Smooth muscle cell (in vitro differentiated cells): ENCODE measurements around the gene FAM20B. TPM values are rescaled to one million over a fixed set of nuclear protein-coding genes. Genes with fewer than 3 reads are reported as not detected.

Experiments
- DNase-seq: peaks from one replicate; lab custom pipeline; 2025; ENCODE audit not compliant: unreplicated experiment; lab: John Stamatoyannopoulos, UW
- H2AFZ ChIP-seq: fragments of 200-600 bp; sonication (generic); 2 replicates; pipeline ENCODE4 v1.6.0; 2016; ENCODE audit warnings: antibody characterized with exemption, low read depth, mild to moderate bottlenecking
- H3F3A ChIP-seq: fragments of 200-600 bp; sonication (generic); 2 replicates; pipeline ENCODE4 v1.6.0; 2017; ENCODE audit warnings: antibody characterized with exemption, low read depth
- H3K27ac ChIP-seq: fragments of 200-600 bp; sonication (generic); 2 replicates; pipeline ENCODE4 v1.5.1; 2016; ENCODE audit warnings: low read depth, mild to moderate bottlenecking
- H3K27me3 ChIP-seq: fragments of 200-600 bp; sonication (generic); 2 replicates; pipeline ENCODE4 v1.6.1; 2016; ENCODE audit warnings: low read depth, mild to moderate bottlenecking
- H3K36me3 ChIP-seq: fragments of 200-600 bp; sonication (generic); 2 replicates; pipeline ENCODE4 v1.5.1; 2016; ENCODE audit warnings: low read depth
- H3K4me1 ChIP-seq: fragments of 200-600 bp; sonication (generic); 2 replicates; pipeline ENCODE4 v1.5.1; 2016; ENCODE audit warnings: low read depth
- H3K4me2 ChIP-seq: fragments of 200-600 bp; sonication (generic); 2 replicates; pipeline ENCODE4 v1.6.0; 2016; ENCODE audit warnings: mild to moderate bottlenecking
- H3K4me3 ChIP-seq: fragments of 200-600 bp; sonication (generic); 2 replicates; pipeline ENCODE4 v1.5.1; 2016; ENCODE audit warnings: mild to moderate bottlenecking
- H3K79me2 ChIP-seq: fragments of 200-600 bp; sonication (generic); 2 replicates; pipeline ENCODE4 v1.6.0; 2016; ENCODE audit warnings: low read depth, mild to moderate bottlenecking
- H3K9ac ChIP-seq: fragments of 200-600 bp; sonication (generic); 2 replicates; pipeline ENCODE4 v1.6.0; 2016; ENCODE audit warnings: low read depth
- H3K9me3 ChIP-seq: fragments of 200-600 bp; sonication (generic); replicated peaks from 2 replicates; pipeline ENCODE4 v1.5.1; 2016; ENCODE audit warnings: low read depth
- H4K20me1 ChIP-seq: fragments of 200-600 bp; sonication (generic); 2 replicates; pipeline ENCODE4 v1.6.0; 2016; ENCODE audit warnings: low read depth
- WGBS: methylation state at CpG from one replicate; pipeline ENCODE4 v1.1.7; 2016; ENCODE audit warnings: low lambda C conversion rate; 5-methylcytosine and 5-hydroxymethylcytosine counted together
- polyA plus RNA-seq: library from polyadenylated mRNA; unstranded; fragments of >200 nt; fragmentation: Nextera tagmentation; extraction: Ambion mirVana; gene quantifications from 2 replicates; pipeline ENCODE4 v1.2.1, GENCODE V29; 2016
- total RNA-seq: library from RNA; depleted of rRNA; stranded (reverse); fragments of >200 nt; gene quantifications from 2 replicates; pipeline ENCODE4 v1.2.3, GENCODE V29; 2014
- TF ChIP-seq, protein P1 (sequence below): fragments of 200-600 bp; sonication (generic); IDR thresholded peaks from 2 replicates; pipeline ENCODE4 v1.5.1; 2017; ENCODE audit warnings: borderline replicate concordance, mild to moderate bottlenecking, antibody characterized with exemption; ENCODE audit not compliant: insufficient read depth, poor library complexity, severe bottlenecking

Gene FAM20B
- total and polyA plus RNA-seq, 2 experiments from 2014 or later, result 7.8 to 21.1 TPM

DNA sequence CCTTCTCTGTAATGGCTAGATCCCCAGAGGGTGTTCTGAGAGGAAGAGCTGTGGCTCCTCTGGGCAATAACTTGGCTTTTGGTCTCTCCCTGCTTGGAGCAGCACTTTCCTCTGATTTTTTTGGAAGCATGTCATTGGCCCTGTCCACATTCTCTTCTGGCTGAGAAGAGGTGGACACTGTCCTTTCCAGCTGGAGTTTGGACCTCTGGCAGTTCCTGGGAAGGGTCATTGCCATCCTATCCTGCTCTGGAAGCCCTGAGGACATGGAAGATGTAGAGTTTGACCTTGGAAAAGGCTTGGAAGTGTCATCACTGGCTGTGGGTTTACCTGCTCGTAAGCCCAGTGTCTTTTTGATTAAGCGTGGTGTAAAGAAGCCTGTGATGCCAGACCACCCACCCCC is 83.0 kb downstream of the FAM20B start:
- peaks cover 35% of the 10 kb centered on the region for H4K20me1 ChIP-seq
- WGBS, result 100% methylated on average over 2 of the region's 2 CpGs
- no peaks in the 10 kb centered on the region for H3K79me2 ChIP-seq
- H3K27me3 ChIP-seq, result no peaks in the 10 kb centered on the region
- H3K4me2 ChIP-seq, result no peak overlapping the region
- H3K4me1 ChIP-seq, result no peaks in the 10 kb centered on the region
- no peak overlapping the region for H3K9ac ChIP-seq
- no peaks in the 10 kb centered on the region for H3F3A ChIP-seq
- TF ChIP-seq, protein P1, sequence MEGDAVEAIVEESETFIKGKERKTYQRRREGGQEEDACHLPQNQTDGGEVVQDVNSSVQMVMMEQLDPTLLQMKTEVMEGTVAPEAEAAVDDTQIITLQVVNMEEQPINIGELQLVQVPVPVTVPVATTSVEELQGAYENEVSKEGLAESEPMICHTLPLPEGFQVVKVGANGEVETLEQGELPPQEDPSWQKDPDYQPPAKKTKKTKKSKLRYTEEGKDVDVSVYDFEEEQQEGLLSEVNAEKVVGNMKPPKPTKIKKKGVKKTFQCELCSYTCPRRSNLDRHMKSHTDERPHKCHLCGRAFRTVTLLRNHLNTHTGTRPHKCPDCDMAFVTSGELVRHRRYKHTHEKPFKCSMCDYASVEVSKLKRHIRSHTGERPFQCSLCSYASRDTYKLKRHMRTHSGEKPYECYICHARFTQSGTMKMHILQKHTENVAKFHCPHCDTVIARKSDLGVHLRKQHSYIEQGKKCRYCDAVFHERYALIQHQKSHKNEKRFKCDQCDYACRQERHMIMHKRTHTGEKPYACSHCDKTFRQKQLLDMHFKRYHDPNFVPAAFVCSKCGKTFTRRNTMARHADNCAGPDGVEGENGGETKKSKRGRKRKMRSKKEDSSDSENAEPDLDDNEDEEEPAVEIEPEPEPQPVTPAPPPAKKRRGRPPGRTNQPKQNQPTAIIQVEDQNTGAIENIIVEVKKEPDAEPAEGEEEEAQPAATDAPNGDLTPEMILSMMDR, result no peak
- H3K36me3 ChIP-seq, result peaks cover 19% of the 10 kb centered on the region
- H3K4me3 ChIP-seq, result no peak overlapping the region
- H3K27ac ChIP-seq, result no peak overlapping the region
- no peak overlapping the region for H2AFZ ChIP-seq
- no peak for DNase-seq
- H3K9me3 ChIP-seq, result no peaks in the 10 kb centered on the region

DNA sequence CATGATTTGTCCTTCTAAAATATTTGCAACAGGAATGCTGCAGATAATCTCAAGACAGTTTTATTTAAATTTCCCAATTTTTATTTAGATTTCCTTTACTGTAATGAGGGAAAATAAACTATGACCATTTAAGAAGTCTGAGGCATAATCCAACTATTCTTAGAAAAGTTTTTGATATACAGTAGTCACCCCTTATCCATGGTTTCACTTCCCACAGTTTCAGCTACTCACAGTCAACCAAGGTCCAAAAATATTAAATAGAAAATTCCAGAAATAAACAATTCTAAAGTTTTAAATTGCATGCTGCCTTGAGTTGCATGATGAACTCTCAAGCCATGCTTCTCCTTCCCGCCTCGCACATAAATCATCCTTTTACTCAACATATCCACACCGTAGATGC is 89.5 kb downstream of the FAM20B start:
- Histone ChIP-seq H3K9me3 (no peaks in the 10 kb centered on the region), H3K79me2 (peaks cover 4% of the 10 kb centered on the region), H3K4me1 (no peaks in the 10 kb centered on the region), H2AFZ (no peak overlapping the region), H4K20me1 (peaks cover 29% of the 10 kb centered on the region), H3F3A (no peaks in the 10 kb centered on the region), H3K27me3 (no peaks in the 10 kb centered on the region), H3K4me3 (no peak overlapping the region), H3K36me3 (peaks cover 68% of the 10 kb centered on the region), H3K27ac (no peak overlapping the region), H3K9ac (no peak overlapping the region), H3K4me2 (no peak overlapping the region)
- no peak for DNase-seq
- WGBS, result 95% methylated on average over 3 of the region's 3 CpGs
- TF ChIP-seq, protein P1, result no peak

DNA sequence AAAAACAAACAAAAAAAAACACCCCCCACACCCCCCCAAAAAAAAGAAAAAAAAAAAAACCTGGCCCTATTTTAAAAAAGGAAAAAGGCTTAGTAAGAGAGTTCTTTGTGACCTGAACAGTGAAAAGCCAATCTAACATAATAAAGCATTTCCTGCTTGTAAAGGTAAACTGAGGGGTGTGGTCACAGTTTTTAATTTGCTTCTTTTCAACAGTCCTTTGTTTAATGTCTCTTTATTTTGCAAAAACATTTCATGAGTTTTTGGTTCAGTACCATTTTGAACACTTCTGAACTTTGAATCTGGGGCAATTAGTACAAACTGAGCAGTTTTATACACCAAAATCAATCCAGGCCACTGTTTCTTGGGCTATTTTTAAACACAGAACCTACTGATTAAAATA is 93.8 kb downstream of the FAM20B start:
- H3K9me3 ChIP-seq, result no peaks in the 10 kb centered on the region
- H3K79me2 ChIP-seq, result peaks cover 14% of the 10 kb centered on the region
- no peak overlapping the region for H3K4me2 ChIP-seq
- H4K20me1 ChIP-seq, result peaks cover 30% of the 10 kb centered on the region
- TF ChIP-seq, protein P1, result no peak
- peaks cover 53% of the 10 kb centered on the region for H3K36me3 ChIP-seq
- no peak for DNase-seq
- H3K9ac ChIP-seq, result no peak overlapping the region
- H3K27ac ChIP-seq, result no peak overlapping the region
- H2AFZ ChIP-seq, result no peak overlapping the region
- H3F3A ChIP-seq, result no peaks in the 10 kb centered on the region
- H3K27me3 ChIP-seq, result no peaks in the 10 kb centered on the region
- H3K4me1 ChIP-seq, result no peaks in the 10 kb centered on the region
- no peak overlapping the region for H3K4me3 ChIP-seq

DNA sequence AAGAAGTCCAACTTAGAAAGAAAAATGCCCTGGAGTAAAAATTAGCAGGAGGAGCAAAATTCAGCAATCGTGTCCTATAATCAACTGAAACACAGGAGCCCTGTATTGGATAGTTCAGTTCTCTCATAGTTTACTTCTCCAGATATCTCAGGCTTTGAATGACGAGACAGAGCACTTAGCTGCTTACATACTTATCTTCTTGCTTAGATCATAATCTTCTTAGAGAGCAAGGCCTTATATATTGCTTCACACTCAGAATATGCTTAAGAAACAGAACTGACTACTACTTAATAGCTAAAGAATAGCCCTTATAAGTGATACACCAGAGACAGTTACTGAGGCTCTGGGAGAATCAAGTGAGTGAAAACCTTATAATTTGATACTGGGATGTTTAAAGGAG is 95.0 kb downstream of the FAM20B start:
- Histone ChIP-seq H3K4me3 (no peak overlapping the region), H2AFZ (no peak overlapping the region), H3F3A (peaks cover 3% of the 10 kb centered on the region), H3K4me2 (no peak overlapping the region), H3K4me1 (no peaks in the 10 kb centered on the region), H3K27ac (no peak overlapping the region), H3K27me3 (no peaks in the 10 kb centered on the region), H3K79me2 (peaks cover 14% of the 10 kb centered on the region), H4K20me1 (peaks cover 27% of the 10 kb centered on the region), H3K36me3 (peaks cover 41% of the 10 kb centered on the region), H3K9me3 (no peaks in the 10 kb centered on the region), H3K9ac (no peak overlapping the region)
- TF ChIP-seq, protein P1, result no peak
- no peak for DNase-seq
- WGBS, result 78% methylated on average over 2 of the region's 2 CpGs
